ENCODE results near the gene AATF. TPM values are rescaled to one million over a fixed set of nuclear protein-coding genes. Genes with fewer than 3 reads are reported as not detected.

AATF gene
- total and polyA plus RNA-seq, 2 of the 8 experiments (the other 6 are each of a cell fraction or from before 2014, with no cell fraction given): 20.1 to 62.8 TPM

DNA sequence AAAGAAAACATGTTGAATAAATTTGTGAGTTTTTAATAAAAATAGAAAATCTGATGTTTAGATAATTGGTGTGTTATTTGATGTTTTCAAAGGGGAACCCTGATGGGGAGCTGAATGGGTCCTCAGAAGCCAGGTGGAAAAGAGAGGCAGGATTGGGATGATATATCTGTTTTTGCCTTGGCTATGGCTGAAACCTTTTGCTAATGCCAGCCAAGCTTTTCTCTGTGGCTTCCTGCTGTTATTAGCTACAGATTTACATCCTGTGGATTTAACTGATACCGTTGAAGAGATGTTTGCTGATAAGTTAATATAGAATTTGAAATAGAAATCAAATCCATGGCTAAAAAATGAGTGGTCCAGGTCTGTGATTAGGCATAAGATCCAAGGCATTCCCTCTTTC, 4.2 kb upstream of the AATF start:
- no peak overlapping the region for H3K23ac ChIP-seq (ENCODE audit: insufficient read length)
- no peak overlapping the region for H4K91ac ChIP-seq (replicated peaks; ENCODE audit: insufficient read length, low read length)
- WGBS, 2 experiments (ENCODE audit: extremely low coverage in 1 of 2, insufficient coverage in 1 of 2, insufficient read length in 1 of 2, insufficient replicate concordance in 2 of 2, low coverage in 1 of 2, low lambda C conversion rate in 2 of 2, missing lambda C conversion rate in 1 of 2): 3% methylated on average over 1 of the region's 1 CpG; no CpG with 5 or more reads in 1 of the 2 experiments
- H3K56ac ChIP-seq (replicated peaks; ENCODE audit: insufficient read length, low read depth, low read length): no peak overlapping the region
- peaks cover 8 to 46% (median 39%) of the 10 kb centered on the region in 4 experiments for H3K4me1 ChIP-seq (replicated peaks in 1 of 4; ENCODE audit: control insufficient read depth in 3 of 4, insufficient read depth in 4 of 4, low read length in 3 of 4)
- H4K5ac ChIP-seq (ENCODE audit: insufficient read length, low read depth, low read length): no peak overlapping the region
- no peak overlapping the region for H3K4me3 ChIP-seq (ENCODE audit: extremely low read depth in 1 of 4, insufficient read depth in 2 of 4, low read depth in 3 of 4, low read length in 4 of 4)
- no peak overlapping the region for H3K4me2 ChIP-seq (ENCODE audit: insufficient read depth in 1 of 2, low read depth in 2 of 2, low read length in 2 of 2)
- no peak overlapping the region for H3K4ac ChIP-seq (replicated peaks; ENCODE audit: insufficient read length, low read depth, low read length)
- H3K27me3 ChIP-seq (replicated peaks in 1 of 4; ENCODE audit: control insufficient read depth in 3 of 4, extremely low read depth in 1 of 4, insufficient read depth in 3 of 4, low read length in 3 of 4): peaks cover 79 to 91% (median 85%) of the 10 kb centered on the region in 4 experiments
- H2BK120ac ChIP-seq (replicated peaks; ENCODE audit: low read depth, low read length): no peak overlapping the region
- TF ChIP-seq SP1 (IDR thresholded peaks at IDR 0.05; ENCODE audit: low read depth, low read length): 0 out of 2 replicates have a peak, but pooled peaks have one; percentile 4
- TF ChIP-seq, protein P1, sequence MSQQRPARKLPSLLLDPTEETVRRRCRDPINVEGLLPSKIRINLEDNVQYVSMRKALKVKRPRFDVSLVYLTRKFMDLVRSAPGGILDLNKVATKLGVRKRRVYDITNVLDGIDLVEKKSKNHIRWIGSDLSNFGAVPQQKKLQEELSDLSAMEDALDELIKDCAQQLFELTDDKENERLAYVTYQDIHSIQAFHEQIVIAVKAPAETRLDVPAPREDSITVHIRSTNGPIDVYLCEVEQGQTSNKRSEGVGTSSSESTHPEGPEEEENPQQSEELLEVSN (IDR thresholded peaks at IDR 0.05): no peak
- H3K23me2 ChIP-seq (ENCODE audit: low read depth, low read length): peaks cover 12% of the 10 kb centered on the region
- DNase-seq (ENCODE audit: low read depth in 1 of 2, low spot score in 2 of 2) (no peak), FAIRE-seq (no peak)
- no peak overlapping the region for H2BK15ac ChIP-seq (ENCODE audit: low read length)
- peaks cover 0 to 4% of the 10 kb centered on the region in 2 experiments; a peak in 2 of 4 replicates for H3K79me2 ChIP-seq (ENCODE audit: control insufficient read depth in 1 of 2, insufficient read depth in 2 of 2, low read length in 2 of 2)
- H2BK5ac ChIP-seq (ENCODE audit: low read depth, low read length): no peak overlapping the region
- H2AK5ac ChIP-seq (ENCODE audit: low read depth, low read length): no peak overlapping the region
- H3K36me3 ChIP-seq (ENCODE audit: control insufficient read depth in 2 of 4, insufficient read depth in 4 of 4, low read length in 3 of 4): peaks cover 0 to 13% (median 0%) of the 10 kb centered on the region in 4 experiments; a peak in 1 of 8 replicates
- H2BK20ac ChIP-seq (ENCODE audit: low read length): no peak overlapping the region
- no peak overlapping the region for H2AFZ ChIP-seq (ENCODE audit: low read length)
- no peak overlapping the region for H3K18ac ChIP-seq (ENCODE audit: extremely low read depth, low read length)
- H2BK12ac ChIP-seq (ENCODE audit: low read depth, low read length): no peak overlapping the region
- peaks cover 7 to 21% of the 10 kb centered on the region in 2 experiments for H4K20me1 ChIP-seq (replicated peaks in 1 of 2; ENCODE audit: control insufficient read depth in 1 of 2, insufficient read depth in 2 of 2, low read length in 2 of 2)
- no peaks in the 10 kb centered on the region; the same call in 1 of the 2 replicates for H3K79me1 ChIP-seq (ENCODE audit: low read depth, low read length)
- no peaks in the 10 kb centered on the region; a peak in 1 of 4 replicates for H3K9me3 ChIP-seq (ENCODE audit: insufficient read depth in 2 of 2, low read depth in 1 of 2, low read length in 1 of 2)
- H3K27ac ChIP-seq (ENCODE audit: low read depth, low read length): no peak overlapping the region
- ChIA-PET CTCF (ENCODE audit: partially characterized antibody) (interaction anchor here (1.2 to 2.1 kb wide), 2 partner anchors 11 to 176 kb away, joined by 4 to 9 read pairs; no protein-coding TSS in a partner anchor), POLR2A (ENCODE audit: partially characterized antibody) (interaction anchor here (5.9 kb wide), 1 partner anchor 12 kb away, joined by 45 read pairs; no protein-coding TSS in a partner anchor)
- H3K9ac ChIP-seq (replicated peaks in 1 of 4; ENCODE audit: extremely low read depth in 1 of 4, low read depth in 3 of 4, low read length in 3 of 4): no peak overlapping the region
- no peak overlapping the region for H4K8ac ChIP-seq (ENCODE audit: extremely low read depth, insufficient read depth, low read length)
- no peak overlapping the region for H3K14ac ChIP-seq (ENCODE audit: insufficient read length)

Data from H1 (cell line).